ENCODE results near the gene SORL1. TPM values are rescaled to one million over a fixed set of nuclear protein-coding genes. Genes with fewer than 3 reads are reported as not detected.
"Not testable (repeated sequence)": the region's sequence is repeated elsewhere in the genome, so short reads cannot be mapped to it uniquely, and the experiment has no call there.

The SORL1 gene
- total RNA-seq, 1 donor from 2014 or later: 13.8 TPM

GRCh38 chr11:121503051-121503450 is 50.9 kb downstream of the SORL1 start:
- no peak overlapping the region for H3K4me3 Mint-ChIP-seq
- peaks cover 10% of the 10 kb centered on the region for H3K9me3 Mint-ChIP-seq

GRCh38 chr11:121506237-121506636 is 54.1 kb downstream of the SORL1 start:
- not testable (repeated sequence) for H3K27me3 Mint-ChIP-seq (ENCODE audit: low read depth); H3K27ac Mint-ChIP-seq (ENCODE audit: unreplicated experiment); H3K9me3 Mint-ChIP-seq; DNase-seq (ENCODE audit: low read depth, low spot score); H3K4me3 Mint-ChIP-seq
- peaks cover 16% of the 10 kb centered on the region for H3K4me1 Mint-ChIP-seq
- peaks cover 18% of the 10 kb centered on the region for H3K36me3 Mint-ChIP-seq (ENCODE audit: low read depth)

More at GRCh38 chr11:121503051-121503450, 50.9 kb downstream of the SORL1 start:
- Mint-ChIP-seq H3K27me3 (ENCODE audit: low read depth) (no peaks in the 10 kb centered on the region), H3K36me3 (ENCODE audit: low read depth) (peaks cover 22% of the 10 kb centered on the region), H3K27ac (ENCODE audit: unreplicated experiment) (no peak overlapping the region), H3K4me1 (peaks cover 4% of the 10 kb centered on the region)
- no peak for DNase-seq (ENCODE audit: low read depth, low spot score)
- TF ChIP-seq CTCF (conservative IDR thresholded peaks at IDR 0.05): no peak

GRCh38 chr11:121508449-121508848 is 56.3 kb downstream of the SORL1 start:
- Mint-ChIP-seq H3K4me1 (peaks cover 16% of the 10 kb centered on the region), H3K4me3 (no peak overlapping the region)
- TF ChIP-seq CTCF (conservative IDR thresholded peaks at IDR 0.05): no peak

GRCh38 chr11:121510438-121510837 is 58.3 kb downstream of the SORL1 start:
- DNase-seq (ENCODE audit: low read depth, low spot score): no peak
- no peaks in the 10 kb centered on the region for H3K27me3 Mint-ChIP-seq (ENCODE audit: low read depth)
- H3K4me3 Mint-ChIP-seq: no peak overlapping the region
- H3K4me1 Mint-ChIP-seq: peaks cover 16% of the 10 kb centered on the region
- no peak for TF ChIP-seq CTCF (conservative IDR thresholded peaks at IDR 0.05)
- H3K27ac Mint-ChIP-seq (ENCODE audit: unreplicated experiment): no peak overlapping the region
- H3K9me3 Mint-ChIP-seq: peaks cover 5% of the 10 kb centered on the region
- peaks cover 10% of the 10 kb centered on the region for H3K36me3 Mint-ChIP-seq (ENCODE audit: low read depth)

More at GRCh38 chr11:121508449-121508848, 56.3 kb downstream of the SORL1 start:
- H3K27me3 Mint-ChIP-seq (ENCODE audit: low read depth): no peaks in the 10 kb centered on the region
- peak overlapping the region; percentile 87 for H3K27ac Mint-ChIP-seq (ENCODE audit: unreplicated experiment)
- H3K9me3 Mint-ChIP-seq: peaks cover 7% of the 10 kb centered on the region
- peak; percentile 4 for DNase-seq (ENCODE audit: low read depth, low spot score)
- peaks cover 15% of the 10 kb centered on the region for H3K36me3 Mint-ChIP-seq (ENCODE audit: low read depth)

GRCh38 chr11:121512468-121513465 is 60.7 kb downstream of the SORL1 start:
- Mint-ChIP-seq H3K27ac (ENCODE audit: unreplicated experiment) (peak overlapping the region; percentile 46), H3K4me1 (peaks cover 15% of the 10 kb centered on the region), H3K36me3 (ENCODE audit: low read depth) (peaks cover 6% of the 10 kb centered on the region), H3K4me3 (no peak overlapping the region), H3K9me3 (no peaks in the 10 kb centered on the region), H3K27me3 (ENCODE audit: low read depth) (no peaks in the 10 kb centered on the region)
- no peak for TF ChIP-seq CTCF (conservative IDR thresholded peaks at IDR 0.05)
- DNase-seq (ENCODE audit: low read depth, low spot score): no peak

- no peak for TF ChIP-seq CTCF (conservative IDR thresholded peaks at IDR 0.05)
- H3K4me1 Mint-ChIP-seq: peaks cover 4% of the 10 kb centered on the region
- H3K9me3 Mint-ChIP-seq: no peaks in the 10 kb centered on the region
- H3K4me3 Mint-ChIP-seq: no peak overlapping the region
- H3K36me3 Mint-ChIP-seq (ENCODE audit: low read depth): peaks cover 5% of the 10 kb centered on the region
- no peak for DNase-seq (ENCODE audit: low read depth, low spot score)
- H3K27ac Mint-ChIP-seq (ENCODE audit: unreplicated experiment): no peak overlapping the region
- no peaks in the 10 kb centered on the region for H3K27me3 Mint-ChIP-seq (ENCODE audit: low read depth)
Observed at GRCh38 chr11:121513807-121514206, 61.7 kb downstream of the SORL1 start.

Data from neural crest cell (in vitro differentiated cells).